Measurements from ENCODE around the gene SOS1. TPM values are rescaled to one million over a fixed set of nuclear protein-coding genes. Genes with fewer than 3 reads are reported as not detected.
A peak's percentile ranks its signal among the peaks of the same experiment; 100 is the strongest.

The SOS1 gene
- polyA plus RNA-seq, 1 of the 3 experiments (the other 2 are of a cell fraction), result 12.8 TPM

DNA sequence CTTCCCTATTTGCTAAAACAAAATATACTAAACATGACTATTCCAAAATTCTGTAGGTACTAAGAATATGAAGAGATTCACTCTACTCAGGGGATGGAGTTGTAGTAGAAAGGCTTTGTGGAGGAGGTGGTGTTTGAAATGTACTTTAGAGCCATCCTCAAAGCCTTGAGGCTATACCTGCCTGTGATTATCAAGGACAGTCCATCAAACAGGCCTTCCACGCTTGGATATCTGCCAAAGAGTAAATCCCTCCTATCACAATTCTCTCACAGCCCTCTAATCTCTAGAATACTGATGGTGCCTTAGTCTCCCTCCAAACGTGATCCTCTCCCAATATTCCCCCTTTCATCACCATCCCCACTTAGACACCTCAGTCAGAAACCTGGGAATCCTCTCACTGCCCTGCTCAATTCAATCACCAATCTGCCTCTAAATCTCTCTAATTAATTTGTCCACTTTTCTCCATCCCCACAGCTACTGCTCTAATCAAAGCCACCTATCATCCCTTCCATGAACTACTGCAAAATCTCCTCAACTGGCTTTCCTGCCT is 13.1 kb downstream of the SOS1 start:
- Histone ChIP-seq H2AFZ (ENCODE audit: low read depth) (no peak overlapping the region), H3F3A (replicated peaks; ENCODE audit: insufficient read depth) (peaks cover 8% of the 10 kb centered on the region), H3K9me3 (no peaks in the 10 kb centered on the region), H3K27me3 (ENCODE audit: insufficient read depth) (no peaks in the 10 kb centered on the region), H4K20me1 (ENCODE audit: insufficient read depth) (peaks cover 82% of the 10 kb centered on the region), H3K4me3 (ENCODE audit: low read depth in 2 of 2, low read length in 1 of 2) (no peak overlapping the region), H3K79me2 (ENCODE audit: insufficient read depth) (peaks cover 98% of the 10 kb centered on the region), H3K4me2 (peak overlapping the region; percentile 7; the same call in 1 of the 2 replicates), H3K27ac (ENCODE audit: low read depth in 2 of 2, low read length in 1 of 2) (peak overlapping the region in 1 of 2 experiments; percentile 43; a peak in 3 of 4 replicates), H3K9me2 (no peaks in the 10 kb centered on the region), H3K36me3 (replicated peaks in 1 of 2; ENCODE audit: control insufficient read depth in 1 of 2, insufficient read depth in 2 of 2, low read length in 1 of 2) (peaks cover 0 to 9% of the 10 kb centered on the region in 2 experiments), H3K4me1 (ENCODE audit: control insufficient read depth in 1 of 2, insufficient read depth in 2 of 2, low read depth in 1 of 2, low read length in 1 of 2) (peaks cover 12 to 20% of the 10 kb centered on the region in 2 experiments; a peak in 3 of 4 replicates), H3K9ac (no peak overlapping the region)
- CTCF ChIA-PET, result interaction anchor here (0.8 to 5.8 kb wide), 7 partner anchors 11 to 160 kb away, joined by 3 to 46 read pairs (median 5); partner anchors contain the start of gene SOS1
- POLR2A ChIA-PET, result interaction anchor here (3.0 kb wide), 1 partner anchor 13 kb away, joined by 16 read pairs; the partner anchor contains the start of gene SOS1
- peak; percentile 70 for DNase-seq
- 26% methylated on average over 2 of the region's 2 CpGs for WGBS (ENCODE audit: low lambda C conversion rate)
- no peak for TF ChIP-seq FOXJ3 (CRISPR knock-in tag; IDR thresholded peaks at IDR 0.05)
- TF ChIP-seq TCF12 (IDR thresholded peaks at IDR 0.05), result no peak
- TF ChIP-seq TAF1 (IDR thresholded peaks at IDR 0.05; ENCODE audit: borderline replicate concordance, low read depth, low read length), result no peak
- no peak for TF ChIP-seq CTCF (IDR thresholded peaks at IDR 0.05)
- no peak for TF ChIP-seq SMC3 (IDR thresholded peaks at IDR 0.05; ENCODE audit: low read depth, low read length)
- TF ChIP-seq FOSL2 (IDR thresholded peaks at IDR 0.05; ENCODE audit: borderline replicate concordance, low read depth), result no peak
- TF ChIP-seq, protein P1, sequence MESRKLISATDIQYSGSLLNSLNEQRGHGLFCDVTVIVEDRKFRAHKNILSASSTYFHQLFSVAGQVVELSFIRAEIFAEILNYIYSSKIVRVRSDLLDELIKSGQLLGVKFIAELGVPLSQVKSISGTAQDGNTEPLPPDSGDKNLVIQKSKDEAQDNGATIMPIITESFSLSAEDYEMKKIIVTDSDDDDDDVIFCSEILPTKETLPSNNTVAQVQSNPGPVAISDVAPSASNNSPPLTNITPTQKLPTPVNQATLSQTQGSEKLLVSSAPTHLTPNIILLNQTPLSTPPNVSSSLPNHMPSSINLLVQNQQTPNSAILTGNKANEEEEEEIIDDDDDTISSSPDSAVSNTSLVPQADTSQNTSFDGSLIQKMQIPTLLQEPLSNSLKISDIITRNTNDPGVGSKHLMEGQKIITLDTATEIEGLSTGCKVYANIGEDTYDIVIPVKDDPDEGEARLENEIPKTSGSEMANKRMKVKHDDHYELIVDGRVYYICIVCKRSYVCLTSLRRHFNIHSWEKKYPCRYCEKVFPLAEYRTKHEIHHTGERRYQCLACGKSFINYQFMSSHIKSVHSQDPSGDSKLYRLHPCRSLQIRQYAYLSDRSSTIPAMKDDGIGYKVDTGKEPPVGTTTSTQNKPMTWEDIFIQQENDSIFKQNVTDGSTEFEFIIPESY (IDR thresholded peaks at IDR 0.05; ENCODE audit: borderline replicate concordance, low read depth), result no peak
- TF ChIP-seq POLR2AphosphoS5 (IDR thresholded peaks at IDR 0.05; ENCODE audit: low read depth, low read length), result no peak
- no peak for TF ChIP-seq MAX (IDR thresholded peaks at IDR 0.05; ENCODE audit: low read depth)
- TF ChIP-seq GABPA (IDR thresholded peaks at IDR 0.05; ENCODE audit: low read depth), result no peak
- TF ChIP-seq NFIC (IDR thresholded peaks at IDR 0.05; ENCODE audit: borderline replicate concordance), result peak; percentile 34; the same call in 1 of the 2 replicates
- no peak for TF ChIP-seq JUND (IDR thresholded peaks at IDR 0.05)
- no peak for TF ChIP-seq RFX5 (IDR thresholded peaks at IDR 0.05; ENCODE audit: low read length)
- no peak for TF ChIP-seq RAD21 (IDR thresholded peaks at IDR 0.05; ENCODE audit: low read length)
- TF ChIP-seq TEAD4 (IDR thresholded peaks at IDR 0.05; ENCODE audit: borderline replicate concordance, insufficient read depth), result no peak
- TF ChIP-seq MXI1 (IDR thresholded peaks at IDR 0.05; ENCODE audit: low read depth, low read length), result 0 out of 2 replicates have a peak, but pooled peaks have one; percentile 27
- no peak for TF ChIP-seq NRF1 (IDR thresholded peaks at IDR 0.05; ENCODE audit: low read depth, low read length)
- TF ChIP-seq MEF2A (IDR thresholded peaks at IDR 0.05; ENCODE audit: borderline replicate concordance, low read depth), result no peak
- TF ChIP-seq USF1 (IDR thresholded peaks at IDR 0.05; ENCODE audit: borderline replicate concordance, low read depth), result no peak
- TF ChIP-seq RCOR1 (IDR thresholded peaks at IDR 0.05; ENCODE audit: low read length), result peak; percentile 87
- TF ChIP-seq EZH2phosphoT487 (IDR thresholded peaks at IDR 0.05; ENCODE audit: borderline replicate concordance, low read depth), result no peak
- no peak for TF ChIP-seq PBX3 (IDR thresholded peaks at IDR 0.05)
- peak in 1 of 2 experiments; percentile 18; a peak in 1 of 4 replicates for TF ChIP-seq EP300 (IDR thresholded peaks at IDR 0.05; ENCODE audit: borderline replicate concordance in 1 of 2, low read depth in 1 of 2, low read length in 1 of 2)
- TF ChIP-seq SIN3A (IDR thresholded peaks at IDR 0.05; ENCODE audit: borderline replicate concordance, low read depth, low read length), result no peak
- no peak for TF ChIP-seq USF2 (IDR thresholded peaks at IDR 0.05; ENCODE audit: borderline replicate concordance, low read depth, low read length)
- TF ChIP-seq ELF1 (IDR thresholded peaks at IDR 0.05), result no peak
- no peak for TF ChIP-seq RXRA (IDR thresholded peaks at IDR 0.05; ENCODE audit: borderline replicate concordance, low read depth)
- TF ChIP-seq FOXM1 (IDR thresholded peaks at IDR 0.05; ENCODE audit: low read depth), result no peak
